ENCODE data around the gene CPPED1. TPM values are rescaled to one million over a fixed set of nuclear protein-coding genes. Genes with fewer than 3 reads are reported as not detected.

CPPED1 gene
- total RNA-seq, 1 experiment from 2014 or later: 34.9 TPM

DNA sequence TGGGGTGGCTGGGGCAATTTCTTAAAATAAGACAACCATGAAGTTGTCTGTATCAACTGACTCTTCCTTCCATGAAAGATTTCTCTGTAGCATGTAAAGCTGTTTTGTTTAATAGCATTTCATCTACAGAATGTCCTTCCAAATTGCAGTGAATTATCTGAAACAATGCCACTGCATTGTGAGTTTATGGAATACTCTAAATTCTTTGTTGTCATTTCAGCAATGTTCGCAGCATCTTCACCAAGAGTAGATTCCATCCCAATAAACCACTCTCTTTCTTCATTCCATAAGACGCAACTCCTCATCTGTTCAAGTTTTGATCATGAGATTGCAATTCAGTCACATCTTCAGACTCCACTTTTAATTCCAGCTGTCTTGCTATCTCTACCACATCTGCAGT, 54.6 kb downstream of the CPPED1 start:
- H3K27me3 Mint-ChIP-seq (ENCODE audit: insufficient read depth, unreplicated experiment): no peaks in the 10 kb centered on the region
- H3K27ac Mint-ChIP-seq (ENCODE audit: unreplicated experiment): no peak overlapping the region
- H3K36me3 ChIP-seq (ENCODE audit: control insufficient read depth, insufficient read depth, low read length): no peaks in the 10 kb centered on the region
- no TSS peak for BruUV-seq (replicated peaks)
- DNase-seq: no peak
- ChIA-PET POLR2A (no interaction called here), CTCF (no interaction called here)
- no peaks in the 10 kb centered on the region for H3K27me3 ChIP-seq (replicated peaks; ENCODE audit: control insufficient read depth, insufficient read depth, low read length)
- no peaks in the 10 kb centered on the region for H3K9me3 ChIP-seq
- no peak for TF ChIP-seq CTCF (IDR thresholded peaks at IDR 0.05; ENCODE audit: insufficient read depth in 1 of 2, low read depth in 1 of 2, low read length in 1 of 2, severe bottlenecking in 1 of 2, unreplicated experiment in 1 of 2)
- H3K4me1 Mint-ChIP-seq (ENCODE audit: low read depth, unreplicated experiment): no peaks in the 10 kb centered on the region
- peaks cover 15% of the 10 kb centered on the region for H3K9me3 Mint-ChIP-seq (ENCODE audit: unreplicated experiment)
- no peaks in the 10 kb centered on the region for H3K4me1 ChIP-seq
- no peak overlapping the region for H3K4me3 Mint-ChIP-seq (ENCODE audit: unreplicated experiment)
- intact Hi-C loops (cut with micrococcal nuclease; ENCODE audit: unreplicated experiment): no loop called here
- peaks cover 5% of the 10 kb centered on the region for H3K36me3 Mint-ChIP-seq (ENCODE audit: insufficient read depth, unreplicated experiment)
- H3K4me3 ChIP-seq (ENCODE audit: low read depth, low read length): no peak overlapping the region

DNA sequence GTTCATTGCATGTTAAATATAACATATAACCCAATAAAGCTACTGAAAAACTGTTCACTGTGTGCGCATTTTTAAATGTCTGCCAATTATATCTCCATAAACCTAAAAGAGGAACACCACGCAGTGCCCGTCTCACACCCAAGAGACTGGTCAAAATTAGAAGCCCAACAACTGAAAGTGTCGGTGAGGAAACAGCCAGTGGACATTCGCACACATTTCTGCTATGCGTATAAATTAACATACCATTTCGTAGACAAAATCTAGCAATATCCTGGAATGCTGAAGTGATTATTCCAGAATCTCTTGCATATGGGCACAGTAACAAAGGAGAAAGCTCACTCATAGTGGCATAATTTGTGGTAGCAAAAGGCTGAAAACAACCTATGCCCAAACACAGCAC, 55.9 kb downstream of the CPPED1 start:
- POLR2A ChIA-PET: no interaction called here
- DNase-seq: no peak
- no TSS peak for BruUV-seq (replicated peaks)
- no peaks in the 10 kb centered on the region for H3K36me3 ChIP-seq (ENCODE audit: control insufficient read depth, insufficient read depth, low read length)
- H3K9me3 ChIP-seq: no peaks in the 10 kb centered on the region
- Mint-ChIP-seq H3K27me3 (ENCODE audit: insufficient read depth, unreplicated experiment) (no peaks in the 10 kb centered on the region), H3K9me3 (ENCODE audit: unreplicated experiment) (peaks cover 15% of the 10 kb centered on the region), H3K36me3 (ENCODE audit: insufficient read depth, unreplicated experiment) (peaks cover 11% of the 10 kb centered on the region), H3K4me1 (ENCODE audit: low read depth, unreplicated experiment) (no peaks in the 10 kb centered on the region), H3K27ac (ENCODE audit: unreplicated experiment) (no peak overlapping the region), H3K4me3 (ENCODE audit: unreplicated experiment) (no peak overlapping the region)
- no peaks in the 10 kb centered on the region for H3K27me3 ChIP-seq (replicated peaks; ENCODE audit: control insufficient read depth, insufficient read depth, low read length)
- H3K4me3 ChIP-seq (ENCODE audit: low read depth, low read length): no peak overlapping the region
- TF ChIP-seq CTCF (IDR thresholded peaks at IDR 0.05; ENCODE audit: insufficient read depth in 1 of 2, low read depth in 1 of 2, low read length in 1 of 2, severe bottlenecking in 1 of 2, unreplicated experiment in 1 of 2): no peak
- H3K4me1 ChIP-seq: no peaks in the 10 kb centered on the region
- CTCF ChIA-PET: no interaction called here
- intact Hi-C loops (cut with micrococcal nuclease; ENCODE audit: unreplicated experiment): no loop called here

DNA sequence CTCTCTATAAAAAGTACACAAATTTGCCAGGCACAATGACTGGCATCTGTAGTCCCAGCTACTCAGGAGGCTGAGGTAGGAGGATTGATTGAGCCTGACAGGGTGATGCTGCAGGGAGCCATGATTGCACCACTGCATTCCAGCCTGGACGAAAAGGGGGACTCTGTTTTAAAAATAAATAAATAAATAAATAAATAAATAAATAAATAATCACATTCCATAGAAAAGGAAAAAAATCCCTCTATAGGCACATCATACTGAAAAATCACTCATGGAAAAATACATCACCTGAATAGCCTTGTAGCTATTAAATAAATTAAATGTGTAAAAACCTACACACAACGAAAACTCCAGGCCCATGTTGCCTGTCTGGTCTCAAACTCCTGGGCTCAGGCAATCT, 56.4 kb downstream of the CPPED1 start:
- H3K4me1 ChIP-seq: no peaks in the 10 kb centered on the region
- CTCF ChIA-PET: no interaction called here
- no TSS peak for BruUV-seq (replicated peaks)

More for the DNA sequence above, 56.4 kb downstream of the CPPED1 start:
- H3K4me3 ChIP-seq (ENCODE audit: low read depth, low read length): no peak overlapping the region
- Mint-ChIP-seq H3K4me1 (ENCODE audit: low read depth, unreplicated experiment) (no peaks in the 10 kb centered on the region), H3K9me3 (ENCODE audit: unreplicated experiment) (peaks cover 15% of the 10 kb centered on the region), H3K36me3 (ENCODE audit: insufficient read depth, unreplicated experiment) (peaks cover 11% of the 10 kb centered on the region), H3K4me3 (ENCODE audit: unreplicated experiment) (no peak overlapping the region), H3K27ac (ENCODE audit: unreplicated experiment) (no peak overlapping the region), H3K27me3 (ENCODE audit: insufficient read depth, unreplicated experiment) (no peaks in the 10 kb centered on the region)
- no peaks in the 10 kb centered on the region for H3K27me3 ChIP-seq (replicated peaks; ENCODE audit: control insufficient read depth, insufficient read depth, low read length)
- DNase-seq: no peak
- H3K9me3 ChIP-seq: no peaks in the 10 kb centered on the region
- POLR2A ChIA-PET: no interaction called here
- intact Hi-C loops (cut with micrococcal nuclease; ENCODE audit: unreplicated experiment): no loop called here
- H3K36me3 ChIP-seq (ENCODE audit: control insufficient read depth, insufficient read depth, low read length): no peaks in the 10 kb centered on the region
- no peak for TF ChIP-seq CTCF (IDR thresholded peaks at IDR 0.05; ENCODE audit: insufficient read depth in 1 of 2, low read depth in 1 of 2, low read length in 1 of 2, severe bottlenecking in 1 of 2, unreplicated experiment in 1 of 2)
